Measurements from ENCODE around the gene MTCH1.

Gene MTCH1, protein sequence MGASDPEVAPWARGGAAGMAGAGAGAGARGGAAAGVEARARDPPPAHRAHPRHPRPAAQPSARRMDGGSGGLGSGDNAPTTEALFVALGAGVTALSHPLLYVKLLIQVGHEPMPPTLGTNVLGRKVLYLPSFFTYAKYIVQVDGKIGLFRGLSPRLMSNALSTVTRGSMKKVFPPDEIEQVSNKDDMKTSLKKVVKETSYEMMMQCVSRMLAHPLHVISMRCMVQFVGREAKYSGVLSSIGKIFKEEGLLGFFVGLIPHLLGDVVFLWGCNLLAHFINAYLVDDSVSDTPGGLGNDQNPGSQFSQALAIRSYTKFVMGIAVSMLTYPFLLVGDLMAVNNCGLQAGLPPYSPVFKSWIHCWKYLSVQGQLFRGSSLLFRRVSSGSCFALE

DNA sequence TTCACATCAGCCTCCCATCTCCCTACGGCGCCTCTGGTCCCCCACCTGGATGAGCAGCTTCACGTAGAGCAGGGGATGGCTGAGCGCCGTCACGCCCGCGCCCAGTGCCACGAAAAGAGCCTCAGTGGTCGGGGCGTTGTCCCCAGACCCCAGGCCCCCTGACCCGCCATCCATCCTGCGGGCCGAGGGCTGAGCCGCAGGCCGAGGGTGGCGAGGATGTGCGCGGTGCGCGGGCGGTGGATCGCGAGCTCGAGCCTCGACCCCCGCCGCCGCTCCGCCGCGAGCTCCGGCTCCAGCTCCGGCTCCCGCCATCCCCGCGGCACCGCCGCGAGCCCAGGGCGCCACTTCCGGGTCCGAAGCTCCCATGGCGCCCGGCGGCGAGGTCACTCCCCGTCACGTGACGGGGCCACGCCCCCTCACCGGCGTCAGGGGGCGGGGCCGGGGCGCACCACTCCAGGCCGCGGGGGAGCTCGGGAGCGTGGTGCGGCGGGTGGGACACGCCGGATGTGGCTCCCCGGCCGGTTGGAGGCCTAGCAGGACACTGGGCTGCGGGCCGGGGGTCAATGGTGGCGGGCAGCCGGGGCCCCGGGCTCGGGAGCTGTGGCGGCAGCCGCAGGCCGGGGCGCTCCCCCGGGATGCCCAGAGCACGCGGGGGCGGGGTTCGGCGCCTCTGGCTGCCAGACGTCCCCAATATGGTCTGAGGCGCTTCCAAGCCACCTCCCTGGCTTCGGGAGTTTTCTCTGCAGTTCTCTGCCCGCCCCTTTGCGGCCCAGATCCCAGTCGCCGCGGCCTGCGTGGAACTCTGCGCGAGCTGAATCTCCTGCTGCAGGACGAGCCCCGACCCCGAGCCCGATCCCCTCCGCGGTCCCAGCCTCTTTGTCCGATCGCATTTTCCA lies at the start of gene MTCH1:
MTCH1 (minus strand) TSS at position 389 of the 896 bp plus-strand sequence; CDS start at position 366, 23 bp downstream.
- DNase-seq, result peak; percentile 88

DNA sequence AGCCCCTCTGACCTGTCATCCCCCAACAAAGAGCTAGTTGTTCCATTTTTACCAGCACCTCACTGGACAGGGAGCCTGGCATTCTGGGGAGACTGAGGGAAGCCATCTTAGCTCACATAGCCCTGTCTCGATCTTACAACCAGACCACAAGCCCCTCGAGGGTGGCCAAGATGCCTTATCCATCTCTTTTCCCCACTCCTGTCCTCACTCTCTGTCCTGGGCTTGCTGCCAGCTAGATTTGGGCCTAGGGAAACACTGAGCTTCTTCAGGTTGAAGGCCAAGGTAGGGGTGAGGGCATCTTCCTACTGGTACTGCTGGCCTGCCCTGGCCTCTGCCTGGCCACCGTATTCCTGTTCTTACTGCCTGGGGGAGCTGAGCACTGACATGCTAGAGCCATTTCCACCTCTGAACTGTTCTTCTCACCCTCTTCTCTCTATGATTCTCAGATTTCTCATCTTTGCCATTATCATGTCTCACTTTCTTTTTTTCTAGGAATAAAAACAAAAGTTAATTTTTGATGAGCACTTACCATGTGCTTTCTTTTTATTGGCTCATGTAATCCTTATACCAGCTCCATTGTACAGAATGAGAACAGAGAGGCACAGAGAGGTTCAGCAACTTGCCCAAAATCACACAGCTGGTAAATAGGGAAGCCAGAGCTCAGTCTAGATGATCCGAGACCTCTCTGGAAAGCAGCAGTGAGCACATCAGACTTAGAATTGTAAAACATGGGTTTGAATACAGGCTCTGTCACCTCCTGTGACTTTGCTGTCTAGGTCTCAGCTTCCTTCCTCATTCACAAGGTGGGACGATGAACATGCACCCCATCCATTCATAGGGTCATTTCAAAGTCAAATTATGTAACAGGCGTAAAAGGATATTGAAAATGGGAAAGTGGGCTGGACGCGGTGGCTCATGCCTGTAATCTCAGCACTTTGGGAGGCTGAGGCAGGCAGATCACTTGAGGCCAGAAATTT lies 48.1 kb upstream of the MTCH1 start:
- no peak for DNase-seq

DNA sequence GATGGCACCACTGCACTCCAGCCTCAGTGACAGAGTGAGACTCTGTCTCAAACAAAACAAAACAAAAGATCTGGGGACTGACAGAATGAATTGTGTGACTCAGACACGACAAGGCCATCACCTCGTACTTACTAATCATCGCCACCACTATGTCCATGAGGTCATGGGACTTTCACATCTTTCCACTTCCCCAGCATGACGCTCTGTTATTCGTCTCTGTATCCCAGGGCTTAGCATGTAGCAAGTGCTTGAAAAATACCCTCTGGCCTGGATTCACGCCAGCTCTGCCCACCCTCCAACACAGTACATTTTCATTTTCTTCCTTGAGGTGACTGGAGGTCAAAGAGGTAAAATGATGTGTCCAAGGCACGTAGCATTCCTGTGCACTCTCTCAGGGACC lies 47.3 kb upstream of the MTCH1 start:
- no peak for DNase-seq

DNA sequence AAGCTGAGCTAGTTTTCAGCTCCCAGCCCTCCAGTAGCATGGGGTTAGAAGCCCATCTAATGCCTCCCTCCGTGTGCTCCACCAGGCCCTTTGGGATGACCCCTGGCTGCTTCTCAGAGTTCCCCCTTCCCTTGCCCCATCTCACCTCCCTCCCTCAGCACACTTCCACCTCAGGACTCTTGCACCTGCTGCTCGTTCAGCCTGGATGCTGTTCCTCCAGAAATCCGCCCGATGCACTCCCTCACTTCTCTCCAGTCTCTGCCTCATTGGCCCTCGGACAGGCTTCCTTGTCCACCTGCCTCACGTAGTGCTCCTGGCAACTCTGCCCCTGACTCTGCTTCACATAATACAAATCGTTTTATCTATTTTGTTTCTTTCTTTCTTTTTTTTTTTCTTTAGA lies 46.2 kb upstream of the MTCH1 start:
- no peak for DNase-seq

DNA sequence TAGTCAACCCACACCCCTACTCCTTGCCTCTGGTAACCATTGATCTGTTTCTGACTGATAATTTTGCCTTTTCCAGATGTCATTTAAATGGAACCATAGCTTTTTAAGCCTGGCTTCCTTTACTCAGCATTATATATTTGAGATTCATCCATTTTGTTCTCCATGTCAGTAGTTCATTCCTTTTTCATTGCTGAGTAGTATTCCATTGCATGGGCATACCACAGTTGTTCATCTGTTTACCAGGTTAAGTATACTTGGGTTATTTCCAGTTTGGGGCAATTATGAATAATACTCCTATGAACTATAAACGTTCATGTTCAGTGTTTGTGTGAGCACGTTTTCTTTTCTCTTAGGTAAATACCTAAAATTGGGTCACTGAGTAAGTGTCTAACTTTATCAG lies 44.6 kb upstream of the MTCH1 start:
- DNase-seq, result no peak

DNA sequence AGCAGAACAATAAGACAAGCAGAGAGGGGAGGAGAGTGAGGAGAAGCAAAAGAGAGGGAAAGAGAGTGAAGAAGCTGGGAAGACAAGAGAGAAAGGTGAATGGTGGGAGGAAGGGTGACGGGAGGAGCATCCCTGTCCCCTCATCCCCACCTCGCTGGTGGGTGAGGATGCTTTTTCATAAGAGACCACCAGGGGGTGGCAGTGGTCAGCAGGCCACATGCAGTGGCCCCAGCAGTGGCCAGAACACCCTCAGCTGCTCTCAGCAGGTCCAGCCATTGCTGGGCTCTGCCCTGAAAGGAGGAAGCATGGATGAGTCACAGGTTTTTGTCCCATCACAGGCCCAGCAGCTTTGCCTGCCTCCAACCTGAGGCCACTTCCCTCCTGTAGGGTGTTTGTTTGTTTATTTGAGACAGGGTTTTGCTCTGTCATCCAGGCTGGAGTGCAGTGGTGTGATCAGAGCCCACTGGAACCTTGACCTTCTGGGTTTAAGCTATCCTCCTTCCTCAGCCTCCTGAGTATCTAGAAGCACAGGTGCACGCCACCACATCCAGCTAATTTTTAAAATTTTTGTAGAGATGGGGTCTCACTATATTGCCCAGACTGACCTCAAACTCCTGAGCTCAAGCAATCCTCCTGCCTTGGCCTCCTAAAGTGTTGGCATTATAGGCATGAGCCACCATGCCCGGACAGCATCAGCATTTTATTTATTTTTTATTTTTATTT lies 43.4 kb upstream of the MTCH1 start:
- DNase-seq, result no peak

DNA sequence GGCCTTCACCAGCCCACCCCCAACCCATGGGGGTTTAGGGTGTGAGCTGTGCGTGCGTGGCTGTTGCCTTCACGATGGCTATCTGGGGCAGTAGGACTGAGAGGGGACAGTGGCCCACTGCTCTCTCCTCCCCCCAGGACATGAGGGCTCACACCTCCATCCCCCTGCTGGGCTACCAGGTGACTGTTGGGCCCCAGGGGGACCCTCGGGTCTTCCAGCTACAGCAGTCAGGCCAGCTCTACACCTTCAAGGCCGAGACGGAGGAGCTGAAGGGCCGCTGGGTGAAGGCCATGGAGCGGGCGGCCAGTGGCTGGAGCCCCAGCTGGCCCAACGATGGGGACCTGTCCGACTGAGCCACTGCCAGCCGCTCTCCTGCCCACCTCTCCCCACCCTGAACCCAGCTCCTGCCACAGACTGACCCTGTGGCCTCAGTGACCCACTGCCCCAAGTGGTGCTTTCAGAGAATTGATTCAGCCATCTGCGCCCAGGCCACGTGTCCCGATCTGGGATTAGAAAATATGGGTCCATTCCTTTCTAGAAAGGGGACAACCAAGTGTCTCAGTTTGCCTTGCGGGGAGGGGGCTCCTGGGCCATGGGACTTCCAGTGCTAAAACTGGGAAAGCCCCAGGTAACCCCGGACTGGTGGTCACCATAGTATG lies 41.9 kb upstream of the MTCH1 start:
- DNase-seq, result no peak

DNA sequence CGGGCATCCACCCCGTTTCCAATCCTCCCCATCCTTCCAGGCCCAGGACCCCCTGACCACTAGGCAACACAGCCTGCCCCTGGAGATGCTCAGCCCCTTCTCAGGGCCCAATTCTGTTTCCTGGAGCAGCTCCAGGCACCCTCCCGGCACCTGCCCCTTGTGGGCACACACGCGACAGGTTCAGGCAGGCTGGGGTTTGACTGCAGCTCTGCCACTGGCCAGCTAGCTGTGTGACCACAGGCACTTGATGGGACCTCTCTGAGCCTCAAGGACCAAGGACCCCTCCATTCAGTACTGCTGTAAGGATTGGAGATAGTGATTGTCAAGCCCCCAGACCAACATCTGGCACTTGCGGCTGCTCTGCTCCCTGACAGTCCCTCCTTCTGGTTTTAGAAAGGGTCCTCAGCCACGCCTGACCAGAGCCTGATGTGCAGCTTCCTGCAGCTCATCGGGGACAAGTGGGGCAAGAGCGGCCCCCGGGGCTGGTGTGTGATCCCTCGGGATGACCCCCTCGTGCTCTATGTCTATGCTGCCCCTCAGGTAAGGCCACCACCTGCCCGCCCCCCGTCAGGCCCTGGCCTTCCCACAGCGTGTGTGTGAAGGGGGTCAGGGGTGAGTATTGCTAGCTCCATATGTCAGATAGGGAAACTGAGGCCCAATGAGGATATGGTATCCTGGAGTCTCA lies 41.2 kb upstream of the MTCH1 start:
- DNase-seq, result no peak

DNA sequence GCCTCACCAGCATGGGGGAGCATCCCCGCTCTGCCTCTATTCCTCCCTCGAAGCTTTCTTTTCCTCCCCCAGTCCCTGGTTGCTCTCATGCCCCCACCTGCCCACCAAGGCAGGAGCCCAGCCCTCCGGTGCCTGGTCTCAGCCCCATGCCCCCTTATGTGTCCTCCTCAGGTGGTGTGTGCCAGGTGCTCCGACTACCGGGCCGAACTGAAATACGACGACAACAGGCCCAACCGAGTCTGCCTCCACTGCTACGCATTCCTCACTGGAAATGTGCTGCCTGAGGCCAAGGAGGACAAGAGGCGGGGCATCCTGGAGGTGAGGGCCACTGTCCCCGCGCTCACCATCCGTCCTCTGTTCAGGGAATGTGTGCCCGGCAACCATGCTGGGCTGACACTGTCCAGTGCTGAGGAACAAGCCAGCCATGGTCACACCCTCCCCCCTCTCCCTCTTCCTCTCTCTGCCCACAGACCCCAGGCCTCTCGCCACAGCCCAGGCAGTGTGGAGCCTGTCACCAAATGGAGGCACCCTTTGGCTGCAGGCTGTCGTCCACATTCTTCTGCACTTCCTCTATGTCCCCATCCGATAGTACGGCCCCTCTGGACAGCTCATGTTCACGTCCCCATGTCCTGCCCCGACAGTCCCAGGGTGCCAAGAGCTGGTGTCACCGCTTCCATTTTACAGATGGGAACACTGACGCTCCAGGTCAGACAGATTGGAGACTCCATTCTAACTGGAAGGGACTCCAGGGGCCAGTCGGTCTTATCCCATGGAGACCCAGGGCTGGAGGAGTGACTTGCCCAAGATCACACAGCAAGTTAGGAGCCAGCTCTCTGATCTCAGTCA lies 39.8 kb upstream of the MTCH1 start:
- DNase-seq, result no peak

DNA sequence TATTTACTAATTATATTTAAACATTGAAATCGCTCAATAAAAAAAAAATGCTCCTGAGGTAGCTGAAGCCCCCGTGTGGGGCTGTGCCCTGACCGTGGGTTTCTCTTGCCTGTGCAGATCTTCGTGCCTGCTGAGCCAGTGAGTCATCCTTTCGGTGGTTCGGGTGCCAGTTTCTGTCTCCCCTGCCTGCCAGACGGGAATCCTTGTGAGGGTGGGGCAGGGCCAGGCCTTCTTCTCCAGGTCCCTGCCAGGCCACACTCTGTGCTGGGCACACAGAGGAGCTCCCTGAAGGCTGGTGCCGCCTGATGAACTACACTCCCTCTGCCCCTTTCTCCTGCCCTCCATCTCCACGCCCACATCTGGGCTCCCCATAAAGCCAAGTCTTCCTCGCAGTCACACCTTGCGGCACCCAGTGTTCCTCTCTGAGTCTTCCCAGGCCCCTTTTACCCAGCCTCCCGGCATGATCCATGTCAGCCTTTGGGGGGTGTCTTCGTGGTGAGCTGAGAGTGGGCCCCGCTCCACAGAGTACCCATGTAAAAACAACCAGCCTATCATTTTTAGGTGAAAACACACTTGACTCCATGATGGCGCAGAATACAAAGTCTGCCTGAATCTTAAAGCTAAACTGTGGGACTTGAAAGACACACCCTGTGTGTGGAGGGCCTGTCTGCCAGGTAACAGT lies 38.8 kb upstream of the MTCH1 start:
- no peak for DNase-seq

DNA sequence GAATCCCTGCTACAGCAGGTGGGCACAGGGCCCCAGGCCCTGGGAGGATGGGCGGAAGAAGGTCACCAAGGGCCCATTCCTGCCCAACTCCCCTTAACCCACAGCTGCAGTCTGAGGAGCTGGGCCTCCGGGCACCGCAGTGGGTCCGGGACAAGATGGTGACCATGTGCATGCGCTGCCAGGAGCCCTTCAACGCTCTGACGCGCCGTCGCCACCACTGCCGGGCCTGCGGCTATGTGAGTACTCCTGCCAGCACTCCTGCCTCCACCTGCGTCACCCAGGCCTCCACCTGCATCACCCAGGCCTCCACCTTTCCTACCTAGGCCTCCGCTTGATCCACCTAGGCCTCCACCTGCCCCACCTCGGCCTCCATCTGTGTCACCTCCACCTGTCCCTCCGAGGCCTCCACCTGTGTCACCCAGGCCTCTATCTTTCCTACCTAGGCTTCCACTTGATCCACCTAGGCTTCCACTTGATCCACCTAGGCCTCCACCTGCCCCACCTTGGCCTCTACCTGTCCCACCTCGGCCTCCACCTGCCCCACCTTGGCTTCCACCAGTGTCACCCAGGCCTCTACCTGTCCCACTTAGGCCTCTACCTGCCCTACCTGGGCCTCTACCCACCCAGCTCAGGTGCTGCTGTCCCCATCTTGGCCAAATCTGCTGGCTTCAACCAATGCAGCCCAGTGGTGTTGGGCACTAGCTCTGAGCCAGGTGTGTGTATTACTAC lies 36.3 kb upstream of the MTCH1 start:
- no peak for DNase-seq

DNA sequence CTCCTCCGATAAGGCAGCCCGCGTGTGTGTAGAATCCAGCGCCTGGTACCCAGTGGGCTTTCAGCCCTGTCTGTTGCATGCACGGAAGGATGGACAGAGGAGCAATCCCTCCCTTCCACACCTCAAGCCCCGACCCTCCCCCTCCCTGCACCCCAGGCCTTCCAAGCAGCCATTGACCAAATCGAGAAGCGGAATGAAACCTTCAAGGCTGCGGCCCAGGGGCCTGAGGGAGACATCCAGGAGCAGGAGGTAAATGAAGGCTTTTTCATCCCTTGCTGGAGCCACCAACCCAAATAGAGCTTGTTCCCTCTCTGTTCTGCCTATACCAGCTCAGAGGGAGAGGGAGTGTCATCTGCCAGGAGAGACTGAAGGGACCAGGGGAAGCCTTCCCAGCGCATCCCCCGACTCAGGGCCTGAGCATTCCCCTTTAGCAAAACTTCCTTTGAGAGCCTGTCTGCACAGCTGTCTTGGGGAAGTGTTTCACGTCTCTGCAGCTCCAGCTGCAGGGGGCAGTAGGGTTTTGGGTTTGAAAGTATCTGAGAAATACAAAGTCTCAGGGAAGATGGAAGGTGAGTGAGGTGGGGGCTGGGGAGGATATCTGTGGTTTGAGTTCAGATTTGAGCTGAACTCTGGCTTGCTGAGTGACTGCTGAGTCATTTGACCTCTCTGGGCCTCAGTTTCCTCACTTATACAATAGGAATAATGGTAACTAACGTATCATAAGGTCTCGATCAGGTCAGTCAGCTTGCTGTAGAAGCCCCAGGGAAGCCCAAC lies 35.5 kb upstream of the MTCH1 start:
- DNase-seq, result no peak

DNA sequence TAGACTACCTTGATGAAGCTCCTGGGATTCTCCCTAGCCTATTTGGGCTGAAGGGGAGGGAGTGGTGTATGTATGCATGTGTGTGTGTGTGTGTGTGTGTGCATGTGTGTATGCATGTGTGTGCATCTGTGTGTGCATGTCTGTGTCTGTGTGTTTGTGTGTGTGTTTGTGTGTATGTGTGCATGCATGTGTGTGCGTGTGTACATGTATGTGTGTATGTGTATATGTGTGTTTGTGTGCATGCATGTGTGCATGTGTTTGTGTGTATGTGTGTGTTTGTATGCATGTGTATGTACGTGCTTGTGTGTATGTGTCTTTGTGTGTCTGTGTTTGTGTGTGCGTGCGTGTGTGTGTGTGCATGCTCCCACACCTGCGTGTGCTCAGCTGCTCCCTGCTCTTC lies 34.8 kb upstream of the MTCH1 start:
- no peak for DNase-seq

DNA sequence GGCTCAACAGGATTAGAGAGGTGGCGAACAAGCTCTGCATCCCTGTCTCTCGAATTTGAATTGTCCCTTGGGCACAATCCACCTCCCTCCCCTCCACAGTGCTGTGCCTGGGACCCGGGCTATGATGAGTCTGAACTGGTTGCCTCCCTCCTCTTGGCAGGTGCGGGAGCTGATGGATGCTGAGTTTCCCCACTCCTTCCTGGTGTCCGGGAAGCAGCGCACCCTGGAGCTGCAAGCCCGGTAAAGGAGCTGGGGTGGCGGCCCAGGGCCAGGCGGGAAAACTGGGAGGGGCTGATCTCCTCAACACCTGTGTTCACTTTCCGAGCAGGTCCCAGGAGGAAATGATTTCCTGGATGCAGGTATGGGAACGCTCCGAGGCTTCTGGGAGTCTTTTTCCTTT lies 34.4 kb upstream of the MTCH1 start:
- DNase-seq, result peak; percentile 87

DNA sequence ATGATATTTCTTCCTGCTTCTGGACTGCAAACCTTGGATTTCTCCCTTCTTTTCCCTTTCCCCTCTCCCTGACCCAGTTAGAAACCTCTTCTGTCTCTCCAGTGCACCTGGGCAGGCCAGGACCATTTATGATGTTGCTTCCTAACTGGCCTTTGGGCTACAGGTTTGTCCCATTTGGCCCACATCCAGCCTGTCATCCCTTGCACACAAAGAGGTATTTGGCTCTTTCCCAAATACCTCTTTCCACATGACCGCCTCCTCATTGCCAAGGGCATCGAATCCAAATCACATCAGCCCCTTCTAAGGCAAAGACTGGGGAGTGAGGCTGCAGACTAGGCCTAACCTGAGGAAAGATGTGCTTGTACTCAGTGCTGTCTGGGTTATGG lies 33.1 kb upstream of the MTCH1 start:
- peak; percentile 46 for DNase-seq

DNA sequence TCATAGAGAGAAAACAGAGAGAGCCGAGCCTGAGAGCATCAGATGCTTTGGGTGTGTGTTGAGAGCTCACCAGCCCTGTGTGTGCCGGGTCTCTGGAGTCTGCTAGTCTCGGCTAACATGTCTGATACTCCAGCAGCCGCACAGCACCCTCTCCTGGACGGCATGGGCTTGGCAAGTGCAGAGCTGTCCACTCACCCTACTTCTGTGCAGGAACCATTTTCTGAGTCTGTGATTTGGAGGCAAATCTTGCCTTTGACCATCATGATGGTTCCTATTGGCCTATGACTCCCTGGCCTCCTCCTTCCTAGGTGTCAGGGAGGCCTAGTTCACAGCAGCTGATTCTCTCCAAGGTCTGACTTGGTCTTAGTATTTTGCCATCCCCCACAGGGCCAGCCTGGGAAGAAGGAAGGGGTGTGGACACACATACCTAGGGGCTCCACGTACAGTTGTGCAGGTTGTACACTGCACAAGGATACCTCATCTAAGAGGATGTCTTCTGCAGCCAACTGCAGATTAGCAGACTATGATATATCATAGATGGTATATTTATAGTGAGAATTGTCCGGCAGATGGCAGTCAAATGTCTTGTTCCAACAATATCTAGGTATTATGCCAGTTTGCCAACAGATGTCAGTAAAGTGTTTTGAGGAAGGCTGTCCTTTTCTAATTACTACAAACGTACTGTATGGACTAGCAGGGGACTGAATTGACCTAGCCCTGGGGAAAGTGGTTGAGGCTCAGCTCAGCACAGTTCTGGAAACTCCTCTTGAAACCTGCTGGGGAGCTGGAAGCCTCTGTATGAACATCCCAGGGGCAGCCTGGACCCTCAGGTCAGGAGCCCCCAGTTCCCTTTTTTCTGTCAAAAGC lies 32.4 kb upstream of the MTCH1 start:
- peak; percentile 87 for DNase-seq
